Fibroblast of villous mesenchyme (primary cell): ENCODE results near the gene FN1. TPM values are rescaled to one million over a fixed set of nuclear protein-coding genes. Genes with fewer than 3 reads are reported as not detected.

Experiments used
- DNase-seq: peaks from one replicate; pipeline ENCODE4 v3.0.0-alpha.2; 2010; ENCODE audit warnings: low read depth
- H3K4me3 ChIP-seq: 2 replicates; pipeline ENCODE4 v1.5.1; 2011; ENCODE audit warnings: low read depth, mild to moderate bottlenecking, low read length
- CTCF ChIP-seq: IDR thresholded peaks from 2 replicates; pipeline ENCODE4 v1.5.1; 2012; ENCODE audit warnings: low read depth, mild to moderate bottlenecking, low read length; ENCODE audit not compliant: insufficient read depth
- total RNA-seq: library from RNA; depleted of rRNA; stranded (reverse); fragments of >200 nt; gene quantifications from 2 replicates; pipeline ENCODE4 v1.2.3, GENCODE V29; 2012

Gene FN1
- total RNA-seq, 1 donor, result 1,807 TPM

GRCh38 chr2:215422676-215423075 lies 13.2 kb downstream of the FN1 start:
- no peak for DNase-seq
- H3K4me3 ChIP-seq, result no peak overlapping the region
- no peak for TF ChIP-seq CTCF

GRCh38 chr2:215421859-215422461 lies 13.9 kb downstream of the FN1 start:
- no peak overlapping the region for H3K4me3 ChIP-seq
- DNase-seq, result no peak
- TF ChIP-seq CTCF, result no peak

GRCh38 chr2:215420471-215420935 lies 15.4 kb downstream of the FN1 start:
- TF ChIP-seq CTCF, result no peak
- no peak for DNase-seq
- H3K4me3 ChIP-seq, result no peak overlapping the region

- no peak overlapping the region for H3K4me3 ChIP-seq
- no peak for DNase-seq
- no peak for TF ChIP-seq CTCF
Observed at GRCh38 chr2:215419769-215420470, 15.9 kb downstream of the FN1 start.

- no peak for DNase-seq
- TF ChIP-seq CTCF, result no peak
- no peak overlapping the region for H3K4me3 ChIP-seq
Observed at GRCh38 chr2:215419113-215419512, 16.8 kb downstream of the FN1 start.

GRCh38 chr2:215418064-215418963 lies 17.6 kb downstream of the FN1 start:
- no peak overlapping the region for H3K4me3 ChIP-seq
- no peak for DNase-seq
- no peak for TF ChIP-seq CTCF
